Thymus (tissue), 11 donors: ENCODE results near the gene MLLT10. TPM values are rescaled to one million over a fixed set of nuclear protein-coding genes. Genes with fewer than 3 reads are reported as not detected.

ENCODE experiments used
- DNase-seq, 9 donors: peaks; one replicate each; pipeline ENCODE4 v3.0.0-alpha.2; 2013; ENCODE audit warnings: low spot score in 9 of 9, low read depth in 6 of 9, missing footprints in 1 of 9
- H3K27ac ChIP-seq, 2 donors: one replicate each; pipeline ENCODE4 v1.5.1; 2013; ENCODE audit warnings: control low read depth in 1 of 2, low read depth in 1 of 2, low read length in 1 of 2, mild to moderate bottlenecking in 1 of 2, moderate library complexity in 1 of 2
- H3K27me3 ChIP-seq, 2 donors: one replicate each; pipeline ENCODE4 v1.5.1; 2013; ENCODE audit warnings: low read length in 1 of 2; ENCODE audit not compliant: control insufficient read depth in 2 of 2, insufficient read depth in 1 of 2
- H3K36me3 ChIP-seq, 2 donors: one replicate each; pipeline ENCODE4 v1.5.1; 2013; ENCODE audit warnings: low read length in 1 of 2, mild to moderate bottlenecking in 1 of 2, moderate library complexity in 1 of 2; ENCODE audit not compliant: control insufficient read depth in 2 of 2, insufficient read depth in 2 of 2
- H3K4me1 ChIP-seq, 2 donors: one replicate each; pipeline ENCODE4 v1.5.1; 2013; ENCODE audit warnings: low read length in 2 of 2; ENCODE audit not compliant: control insufficient read depth in 2 of 2, insufficient read depth in 2 of 2
- H3K4me3 ChIP-seq, 2 donors: one replicate each; pipeline ENCODE4 v1.5.1; 2013; ENCODE audit warnings: low read length in 2 of 2, control low read depth in 1 of 2, mild to moderate bottlenecking in 1 of 2
- H3K9me3 ChIP-seq, 2 donors: one replicate each; pipeline ENCODE4 v1.5.1; 2013; ENCODE audit warnings: low read length in 1 of 2, mild to moderate bottlenecking in 1 of 2; ENCODE audit not compliant: control insufficient read depth in 2 of 2, insufficient read depth in 1 of 2
- WGBS: extraction: QIAGEN DNeasy Blood & Tissue Kit; methylation state at CpG from one replicate; pipeline ENCODE4 v1.1.7; 2013; 5-methylcytosine and 5-hydroxymethylcytosine counted together
- polyA plus RNA-seq: library from polyadenylated mRNA; stranded (reverse); fragments of 200-250 nt; gene quantifications from one replicate; pipeline ENCODE4 v1.2.3, GENCODE V29; 2013
- total RNA-seq: library from RNA; stranded (reverse); fragments of 120-200 nt; gene quantifications from one replicate; pipeline ENCODE4 v1.2.4, GENCODE V29; 2013
- donor health status: healthy.

MLLT10 gene
- total and polyA plus RNA-seq, 2 donors = 23.0 to 27.9 TPM

DNA sequence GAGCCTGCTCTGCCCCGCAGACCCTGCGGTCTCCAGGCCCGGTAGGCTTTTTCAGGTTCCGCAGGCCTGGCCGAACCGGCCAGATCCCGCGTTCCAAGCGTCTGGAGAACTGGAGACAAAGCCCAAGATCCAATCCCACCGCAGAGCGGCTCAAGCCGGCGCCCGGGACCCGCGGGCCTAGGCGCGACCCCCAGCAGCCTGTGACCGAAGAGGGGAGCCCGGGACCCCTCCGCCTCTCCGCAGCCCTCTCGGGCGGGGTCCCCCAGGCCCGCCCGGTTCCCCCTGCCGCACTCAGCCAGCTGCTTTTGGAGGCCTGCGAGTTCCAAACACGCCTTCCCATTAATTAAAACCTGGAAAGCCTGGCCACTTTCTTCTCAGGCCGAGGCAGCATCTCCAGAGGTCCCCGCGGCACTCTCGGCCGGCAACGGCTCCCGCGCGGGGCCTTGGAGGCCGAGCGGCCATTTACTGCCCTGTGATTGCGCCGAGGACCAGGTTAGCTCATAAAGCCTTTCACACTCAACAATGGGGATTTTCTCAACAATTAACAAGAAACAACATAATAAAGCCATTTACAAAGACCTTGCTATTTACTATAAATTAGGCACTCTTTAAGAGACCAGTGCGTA is 25.2 kb upstream of the MLLT10 start:
- H3K4me3 ChIP-seq = no peak overlapping the region
- 98% methylated on average over 43 of the region's 43 CpGs for WGBS
- no peak for DNase-seq

DNA sequence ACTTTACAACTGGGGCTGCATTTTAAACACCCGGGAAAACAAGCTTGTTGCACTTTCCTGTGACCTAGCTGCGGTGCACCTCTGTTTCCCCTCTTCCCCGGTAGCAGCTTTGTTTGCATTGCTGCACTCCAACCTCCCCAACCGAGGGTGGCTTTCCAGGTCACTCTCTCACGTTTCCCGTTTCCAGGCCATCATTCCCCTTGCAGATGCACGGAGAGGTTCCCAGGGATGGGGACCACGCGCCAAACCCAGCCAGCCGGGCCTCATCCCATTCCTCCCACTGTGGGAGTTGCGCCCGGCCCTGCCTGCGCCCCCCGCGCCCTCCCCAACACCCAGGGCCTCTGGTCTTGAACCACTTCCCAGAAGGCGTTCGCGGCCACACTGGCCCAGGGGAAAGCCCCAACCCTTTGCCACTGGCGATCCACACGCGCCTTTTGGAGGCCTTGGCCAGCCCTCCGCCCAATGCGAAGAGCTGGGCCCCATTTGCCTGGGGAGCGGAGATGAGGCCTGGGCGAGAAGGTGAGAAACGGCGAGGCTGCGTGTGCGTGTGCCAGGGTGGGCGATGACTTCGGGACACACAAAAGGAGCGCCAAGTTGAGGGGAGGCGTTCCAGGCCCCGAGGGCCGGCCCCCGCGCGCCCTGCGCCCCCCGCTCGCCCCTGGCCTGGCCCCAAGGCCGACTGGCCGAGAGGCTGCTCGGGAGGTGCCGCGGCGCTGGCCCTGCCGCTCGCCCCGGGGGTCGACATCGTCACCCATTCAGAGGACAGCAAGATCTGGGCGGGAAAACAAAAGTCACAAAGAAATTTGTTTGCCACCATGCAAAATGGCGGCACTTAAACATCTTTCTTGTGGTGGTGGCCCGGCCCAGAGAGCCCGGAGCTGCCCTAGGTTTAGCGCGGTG is 24.4 kb upstream of the MLLT10 start:
- Histone ChIP-seq H3K9me3 (no peaks in the 10 kb centered on the region), H3K4me3 (peak overlapping the region in 1 of 2 donors; percentile 49), H3K4me1 (peaks cover 0 to 42% of the 10 kb centered on the region in 2 donors), H3K27me3 (peaks cover 14 to 64% of the 10 kb centered on the region in 2 donors), H3K36me3 (no peaks in the 10 kb centered on the region), H3K27ac (peak overlapping the region in 1 of 2 donors; percentile 73)
- 87% methylated on average over 58 of the region's 58 CpGs for WGBS
- DNase-seq = peak in 2 of 9 donors; percentile 55 to 73

More for the DNA sequence above, 25.2 kb upstream of the MLLT10 start:
- H3K9me3 ChIP-seq = no peaks in the 10 kb centered on the region
- peak overlapping the region in 1 of 2 donors; percentile 55 for H3K27ac ChIP-seq
- H3K4me1 ChIP-seq = peaks cover 0 to 42% of the 10 kb centered on the region in 2 donors
- no peaks in the 10 kb centered on the region for H3K36me3 ChIP-seq
- peaks cover 11 to 57% of the 10 kb centered on the region in 2 donors for H3K27me3 ChIP-seq

GRCh38 chr10:21510241-21511094 is 23.6 kb upstream of the MLLT10 start:
- H3K9me3 ChIP-seq = no peaks in the 10 kb centered on the region
- DNase-seq = peak in 2 of 9 donors; percentile 44 to 75
- peak overlapping the region in 1 of 2 donors; percentile 73 for H3K27ac ChIP-seq
- peaks cover 0 to 48% of the 10 kb centered on the region in 2 donors for H3K4me1 ChIP-seq
- peak overlapping the region; percentile 30 to 49 for H3K4me3 ChIP-seq
- WGBS = 26% methylated on average over 39 of the region's 39 CpGs
- no peaks in the 10 kb centered on the region for H3K36me3 ChIP-seq
- peaks cover 22 to 73% of the 10 kb centered on the region in 2 donors for H3K27me3 ChIP-seq

GRCh38 chr10:21511095-21511570 is 22.9 kb upstream of the MLLT10 start:
- no peak overlapping the region for H3K27ac ChIP-seq
- no peaks in the 10 kb centered on the region for H3K9me3 ChIP-seq
- WGBS = 97% methylated on average over 2 of the region's 2 CpGs
- peak in 1 of 9 donors; percentile 11 for DNase-seq
- no peak overlapping the region for H3K4me3 ChIP-seq
- peaks cover 3 to 53% of the 10 kb centered on the region in 2 donors for H3K4me1 ChIP-seq
- no peaks in the 10 kb centered on the region for H3K36me3 ChIP-seq
- H3K27me3 ChIP-seq = peaks cover 29 to 76% of the 10 kb centered on the region in 2 donors

DNA sequence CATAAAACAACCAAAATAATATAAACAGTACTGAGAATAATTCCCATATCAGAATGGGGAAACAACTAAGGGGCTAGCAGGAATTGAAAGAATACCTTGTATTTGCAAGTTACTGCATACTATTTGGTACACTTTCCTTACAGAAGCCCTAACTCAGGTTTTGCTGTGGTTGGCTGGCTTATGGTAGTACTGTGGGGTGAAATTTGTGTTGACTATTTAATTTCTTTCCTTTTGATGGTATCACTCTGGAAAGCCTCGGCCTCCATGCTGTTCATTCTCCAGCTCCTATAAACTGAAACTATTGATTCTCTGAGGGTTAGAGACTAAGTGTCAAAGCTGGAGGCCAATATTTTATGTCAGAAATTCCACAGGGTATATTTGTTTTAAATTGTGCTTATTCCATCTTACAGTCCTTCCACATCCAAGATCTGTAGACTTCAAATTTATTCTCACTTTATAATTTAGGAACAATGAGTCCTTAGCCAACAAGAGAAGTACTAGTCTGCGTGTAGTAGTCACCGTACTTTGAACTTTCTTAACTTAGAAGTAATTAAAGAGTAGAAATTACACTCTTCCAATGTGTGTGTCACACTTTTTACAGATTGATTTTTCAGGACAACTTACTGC is 22.0 kb upstream of the MLLT10 start:
- no peaks in the 10 kb centered on the region for H3K9me3 ChIP-seq
- no peak overlapping the region for H3K4me3 ChIP-seq
- H3K27ac ChIP-seq = no peak overlapping the region
- peaks cover 9 to 49% of the 10 kb centered on the region in 2 donors for H3K4me1 ChIP-seq
- H3K27me3 ChIP-seq = peaks cover 38 to 75% of the 10 kb centered on the region in 2 donors
- DNase-seq = no peak
- 97% methylated on average over 3 of the region's 3 CpGs for WGBS
- H3K36me3 ChIP-seq = no peaks in the 10 kb centered on the region

GRCh38 chr10:21512573-21513404 is 21.2 kb upstream of the MLLT10 start:
- Histone ChIP-seq H3K27me3 (peaks cover 44 to 75% of the 10 kb centered on the region in 2 donors), H3K4me3 (no peak overlapping the region), H3K36me3 (no peaks in the 10 kb centered on the region), H3K9me3 (no peaks in the 10 kb centered on the region), H3K27ac (no peak overlapping the region), H3K4me1 (peaks cover 9 to 46% of the 10 kb centered on the region in 2 donors)
- DNase-seq = peak in 1 of 9 donors; percentile 7
- WGBS = 90% methylated on average over 2 of the region's 2 CpGs

- Histone ChIP-seq H3K4me1 (peaks cover 9 to 47% of the 10 kb centered on the region in 2 donors), H3K36me3 (no peaks in the 10 kb centered on the region), H3K9me3 (no peaks in the 10 kb centered on the region), H3K4me3 (no peak overlapping the region), H3K27me3 (peaks cover 50 to 75% of the 10 kb centered on the region in 2 donors), H3K27ac (no peak overlapping the region)
- whole genome bisulfite sequencing = 95% methylated on average over 1 of the region's 1 CpG
- no peak for DNase-seq
Observed at GRCh38 chr10:21513405-21513788, 20.6 kb upstream of the MLLT10 start.
